Measurements from ENCODE around the gene EBNA1BP2.

DNA sequence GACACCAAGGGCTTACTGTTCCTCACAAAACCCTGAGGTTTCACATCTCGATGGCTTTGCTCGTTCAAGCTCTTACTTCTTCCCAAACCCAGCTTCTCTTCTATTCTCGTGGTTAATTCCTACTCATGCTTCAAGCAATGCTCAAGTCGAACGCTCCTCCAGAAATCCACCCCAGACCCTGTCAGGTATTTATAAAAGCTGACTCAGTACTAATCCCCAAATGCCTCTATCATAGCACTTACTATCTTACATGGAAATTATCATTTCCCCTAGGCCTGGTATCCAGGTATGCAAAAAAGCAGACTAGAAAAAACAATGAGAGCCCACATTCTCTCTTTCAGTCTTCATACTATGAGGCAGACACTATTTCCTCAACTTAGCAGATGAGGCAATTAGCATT, 6.3 kb downstream of the EBNA1BP2 start:
- TF ChIP-seq, protein P1, sequence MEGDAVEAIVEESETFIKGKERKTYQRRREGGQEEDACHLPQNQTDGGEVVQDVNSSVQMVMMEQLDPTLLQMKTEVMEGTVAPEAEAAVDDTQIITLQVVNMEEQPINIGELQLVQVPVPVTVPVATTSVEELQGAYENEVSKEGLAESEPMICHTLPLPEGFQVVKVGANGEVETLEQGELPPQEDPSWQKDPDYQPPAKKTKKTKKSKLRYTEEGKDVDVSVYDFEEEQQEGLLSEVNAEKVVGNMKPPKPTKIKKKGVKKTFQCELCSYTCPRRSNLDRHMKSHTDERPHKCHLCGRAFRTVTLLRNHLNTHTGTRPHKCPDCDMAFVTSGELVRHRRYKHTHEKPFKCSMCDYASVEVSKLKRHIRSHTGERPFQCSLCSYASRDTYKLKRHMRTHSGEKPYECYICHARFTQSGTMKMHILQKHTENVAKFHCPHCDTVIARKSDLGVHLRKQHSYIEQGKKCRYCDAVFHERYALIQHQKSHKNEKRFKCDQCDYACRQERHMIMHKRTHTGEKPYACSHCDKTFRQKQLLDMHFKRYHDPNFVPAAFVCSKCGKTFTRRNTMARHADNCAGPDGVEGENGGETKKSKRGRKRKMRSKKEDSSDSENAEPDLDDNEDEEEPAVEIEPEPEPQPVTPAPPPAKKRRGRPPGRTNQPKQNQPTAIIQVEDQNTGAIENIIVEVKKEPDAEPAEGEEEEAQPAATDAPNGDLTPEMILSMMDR (IDR thresholded peaks at IDR 0.05) = no peak
- no peak for TF ChIP-seq EZH2 (IDR thresholded peaks at IDR 0.05; ENCODE audit: borderline replicate concordance, insufficient read depth, low read depth, low read length, poor library complexity, severe bottlenecking)

All from B cell (primary cell).